IMR-90 (cell line): ENCODE data around the gene RFTN1. TPM values are rescaled to one million over a fixed set of nuclear protein-coding genes. Genes with fewer than 3 reads are reported as not detected.

Experiments used
- ATAC-seq: fragments of 200-7000 bp; cut with Tn5 transposase; 2 replicates; pipeline ENCODE4 v1.9.1; 2020; ENCODE audit warnings: low read depth, mild to moderate bottlenecking, moderate library complexity
- BruUV-seq: library from RNA; stranded (reverse); fragments of 400-500 nt; replicated peaks from 2 replicates; lab custom pipeline; 2021; lab: Mats Ljungman, UMichigan
- CTCF ChIA-PET: fragments of 300-600 bp; formaldehyde crosslinking; extraction: SDS; loops from one replicate; lab custom pipeline; 2021; ENCODE audit warnings: antibody characterized with exemption; lab: Yijun Ruan, JAX
- POLR2A ChIA-PET: fragments of 300-600 bp; sonication (Branson Sonifier 250); formaldehyde crosslinking; loops from one replicate; lab custom pipeline; 2022; ENCODE audit warnings: antibody characterized with exemption; ENCODE audit not compliant: unreplicated experiment; lab: Charles Lee
- DNase-seq: peaks from one replicate; pipeline ENCODE4 v3.0.0; 2013
- H2AFZ ChIP-seq: replicated peaks from 2 replicates; pipeline ENCODE3; 2013; ENCODE audit warnings: low read length, mild to moderate bottlenecking; ENCODE audit not compliant: poor library complexity
- H2AK5ac ChIP-seq: 2 replicates; pipeline ENCODE4 v1.6.1; 2013; ENCODE audit warnings: low read depth, low read length, inconsistent platforms
- H2AK9ac ChIP-seq: replicated peaks from 2 replicates; pipeline ENCODE3; 2013; ENCODE audit warnings: mild to moderate bottlenecking, low read depth, low read length, moderate library complexity; ENCODE audit not compliant: poor library complexity
- H2BK120ac ChIP-seq: 2 replicates; pipeline ENCODE4 v1.6.1; 2013; ENCODE audit warnings: low read depth, low read length, inconsistent platforms
- H2BK15ac ChIP-seq: 3 replicates; pipeline ENCODE4 v1.6.1; 2013; ENCODE audit warnings: low read depth, low read length, inconsistent platforms
- H2BK20ac ChIP-seq: 2 replicates; pipeline ENCODE4 v1.6.1; 2013; ENCODE audit warnings: low read depth, mild to moderate bottlenecking, inconsistent platforms, low read length, moderate library complexity
- H2BK5ac ChIP-seq: 2 replicates; pipeline ENCODE4 v1.6.1; 2013; ENCODE audit warnings: mild to moderate bottlenecking, low read depth, low read length, inconsistent platforms; ENCODE audit not compliant: poor library complexity, severe bottlenecking
- H3K14ac ChIP-seq: replicated peaks from 2 replicates; pipeline ENCODE4 v1.6.1; 2013; ENCODE audit warnings: low read depth, low read length, inconsistent platforms
- H3K18ac ChIP-seq: 2 replicates; pipeline ENCODE4 v1.6.1; 2013; ENCODE audit warnings: low read depth, low read length, control low read depth
- H3K23ac ChIP-seq: 2 replicates; pipeline ENCODE4 v1.6.1; 2013; ENCODE audit warnings: low read depth, low read length, inconsistent platforms
- H3K27ac ChIP-seq: 2 replicates; pipeline ENCODE4 v1.5.1; 2013; ENCODE audit warnings: mild to moderate bottlenecking, control low read depth, low read length; ENCODE audit not compliant: insufficient read depth
- H3K27me3 ChIP-seq: 2 replicates; pipeline ENCODE4 v1.6.1; 2013; ENCODE audit warnings: low read length; ENCODE audit not compliant: control insufficient read depth, insufficient read depth
- H3K36me3 ChIP-seq: 2 replicates; pipeline ENCODE4 v1.6.1; 2013; ENCODE audit warnings: low read length, mixed read lengths; ENCODE audit not compliant: control insufficient read depth, insufficient read depth
- H3K4ac ChIP-seq: 2 replicates; pipeline ENCODE4 v1.6.1; 2013; ENCODE audit warnings: low read depth, low read length, inconsistent platforms
- H3K4me1 ChIP-seq: 2 replicates; pipeline ENCODE4 v1.6.1; 2013; ENCODE audit warnings: low read length, mixed read lengths; ENCODE audit not compliant: control insufficient read depth, insufficient read depth
- H3K4me2 ChIP-seq: 2 replicates; pipeline ENCODE4 v1.6.1; 2013; ENCODE audit warnings: low read depth, mild to moderate bottlenecking, control low read depth, low read length, moderate library complexity
- H3K4me3 ChIP-seq: 2 replicates; pipeline ENCODE4 v1.5.1; 2013; ENCODE audit warnings: low read depth, mild to moderate bottlenecking, control low read depth, low read length, moderate library complexity; ENCODE audit not compliant: insufficient read depth
- H3K56ac ChIP-seq: 2 replicates; pipeline ENCODE4 v1.6.1; 2013; ENCODE audit warnings: low read length, inconsistent platforms; ENCODE audit not compliant: insufficient read depth; ENCODE audit errors: extremely low read depth
- H3K79me1 ChIP-seq, 2 experiments: 2 replicates each; pipeline ENCODE4 v1.6.1; 2013; ENCODE audit warnings: low read length in 2 of 2, inconsistent platforms in 1 of 2, low read depth in 1 of 2
- H3K9ac ChIP-seq: 2 replicates; pipeline ENCODE4 v1.6.1; 2013; ENCODE audit warnings: low read depth, low read length, control low read depth
- H3K9me1 ChIP-seq: 2 replicates; pipeline ENCODE4 v1.6.1; 2013; ENCODE audit warnings: low read length, inconsistent platforms; ENCODE audit not compliant: insufficient read depth
- H3K9me3 ChIP-seq: 2 replicates; pipeline ENCODE4 v1.6.1; 2013; ENCODE audit warnings: low read length; ENCODE audit not compliant: control insufficient read depth, insufficient read depth
- H4K20me1 ChIP-seq: 2 replicates; pipeline ENCODE4 v1.6.1; 2013; ENCODE audit warnings: low read length, inconsistent platforms; ENCODE audit not compliant: insufficient read depth
- H4K5ac ChIP-seq: 2 replicates; pipeline ENCODE4 v1.6.1; 2013; ENCODE audit warnings: mild to moderate bottlenecking, low read depth, low read length, control low read depth
- H4K8ac ChIP-seq, 2 experiments: 2 replicates each; pipeline ENCODE4 v1.6.1; 2013; ENCODE audit warnings: low read depth in 2 of 2, low read length in 2 of 2, control low read depth in 1 of 2, inconsistent platforms in 1 of 2
- H4K91ac ChIP-seq: 2 replicates; pipeline ENCODE4 v1.6.1; 2013; ENCODE audit warnings: low read depth, low read length, inconsistent platforms; ENCODE audit not compliant: insufficient read depth
- RCOR1 ChIP-seq: IDR thresholded peaks from 2 replicates; pipeline ENCODE4 v1.6.1; 2012; ENCODE audit warnings: mild to moderate bottlenecking, low read length, improper control_type of control experiment; ENCODE audit not compliant: insufficient replicate concordance
- WGBS, 2 experiments: methylation state at CpG; one replicate each; pipeline versions ENCODE4 v1.1.5 to v1.1.7; 2013; ENCODE audit warnings: missing lambda C conversion rate in 2 of 2; ENCODE audit not compliant: insufficient read length in 1 of 2; ENCODE audit errors: extremely low coverage in 2 of 2; 5-methylcytosine and 5-hydroxymethylcytosine counted together
- dilution Hi-C: fragments of 300-500 bp; cut with HindIII; formaldehyde crosslinking; loops from one replicate; pipeline ENCODE4 v1.14.3; 2018; ENCODE audit warnings: low sequenced_read_pairs; ENCODE audit not compliant: unreplicated experiment
- in situ Hi-C: fragments of 300-500 bp; cut with MboI; formaldehyde crosslinking; loops from 3 replicates; pipeline ENCODE4 v1.14.3; 2019; ENCODE audit warnings: low sequenced_read_pairs, inconsistent platforms, mixed read lengths
- intact Hi-C: fragments of 100-400 bp; cut with micrococcal nuclease; formaldehyde crosslinking; loops from 2 replicates; pipeline ENCODE4 v1.10.0; 2022
- polyA plus RNA-seq, 3 experiments: library from polyadenylated mRNA; depleted of rRNA; stranded (reverse); fragments of >200 nt; gene quantifications; 2 replicates each; pipeline ENCODE4 v1.2.3, GENCODE V29; 2012; ENCODE audit warnings: low replicate concordance in 1 of 3
- total RNA-seq: library from RNA; depleted of rRNA; stranded (reverse); fragments of >200 nt; gene quantifications from 2 replicates; pipeline ENCODE4 v1.2.3, GENCODE V29; 2012

Gene RFTN1
- total and polyA plus RNA-seq, 2 of the 4 experiments (the other 2 are of a cell fraction): 45.0 to 52.0 TPM

DNA sequence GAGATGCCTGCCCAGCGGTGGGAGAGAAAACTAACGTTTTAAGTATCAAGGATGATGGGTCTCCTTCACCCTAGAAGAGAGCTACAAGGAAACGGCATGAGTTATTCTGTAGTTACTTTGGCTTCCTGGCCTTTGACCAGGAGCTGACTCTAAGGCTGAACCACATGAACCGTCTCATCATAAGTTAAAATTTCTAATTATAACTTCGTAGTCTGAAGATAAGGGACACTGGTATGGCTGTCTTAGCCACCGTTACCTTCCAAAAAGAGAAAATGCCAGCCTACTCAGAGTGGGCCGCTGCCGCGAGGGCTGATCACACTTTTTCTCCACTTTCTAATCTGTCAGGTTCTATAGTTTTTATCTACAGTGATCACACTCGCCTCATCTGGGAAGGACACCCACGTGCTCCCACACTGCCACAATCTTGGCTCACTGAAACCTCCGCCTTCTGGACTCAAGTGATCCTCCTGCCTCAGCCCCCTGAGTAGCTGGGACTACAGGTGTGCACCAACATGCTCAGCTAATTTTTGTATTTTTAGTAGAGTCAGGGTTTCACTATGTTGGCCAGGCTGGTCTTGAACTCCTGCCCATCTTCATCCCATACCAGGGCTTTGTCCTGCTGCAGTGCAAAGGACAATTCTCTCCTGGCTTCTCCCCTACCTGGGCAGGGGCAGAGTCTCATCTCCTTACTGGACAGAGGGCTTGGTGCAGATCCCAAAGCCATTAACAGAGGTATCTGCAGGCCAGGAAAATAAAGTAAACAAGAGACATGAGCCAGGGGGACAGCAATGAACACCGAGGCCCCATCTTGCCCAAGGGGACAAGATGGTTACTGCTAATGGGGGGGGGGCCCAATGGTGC is 73.4 kb downstream of the RFTN1 start:
- Histone ChIP-seq H3K23ac (no peak overlapping the region), H4K8ac (0 out of 4 replicates have a peak overlapping the region, but pooled peaks of 1 of the 2 experiments have one; percentile 9), H3K4ac (peak overlapping the region; percentile 87; the same call in 1 of the 2 replicates), H2BK20ac (no peak overlapping the region), H3K14ac (no peak overlapping the region; the same call in 1 of the 2 replicates), H2AK9ac (no peak overlapping the region), H3K9me3 (no peaks in the 10 kb centered on the region), H3K79me1 (peaks cover 25 to 48% of the 10 kb centered on the region in 2 experiments), H3K4me2 (no peak overlapping the region), H2AFZ (no peak overlapping the region), H4K91ac (peak overlapping the region; percentile 15; the same call in 1 of the 2 replicates), H2BK5ac (no peak overlapping the region), H3K27ac (peak overlapping the region; percentile 9; the same call in 1 of the 2 replicates), H3K4me1 (peaks cover 14% of the 10 kb centered on the region), H3K56ac (no peak overlapping the region), H2BK15ac (no peak overlapping the region), H3K9ac (no peak overlapping the region), H4K5ac (no peak overlapping the region; the same call in 1 of the 2 replicates), H3K18ac (peak overlapping the region; percentile 63; the same call in 1 of the 2 replicates), H3K9me1 (peaks cover 23% of the 10 kb centered on the region), H2AK5ac (peak overlapping the region; percentile 62; the same call in 1 of the 2 replicates), H3K4me3 (no peak overlapping the region), H4K20me1 (peaks cover 7% of the 10 kb centered on the region; the same call in 1 of the 2 replicates), H2BK120ac (peak overlapping the region; percentile 77; the same call in 1 of the 2 replicates), H3K27me3 (no peaks in the 10 kb centered on the region), H3K36me3 (no peaks in the 10 kb centered on the region; the same call in 1 of the 2 replicates)
- ChIA-PET POLR2A (no interaction called here), CTCF (interaction anchor here (1.0 kb wide), 1 partner anchor 150 kb away, joined by 3 read pairs; no protein-coding TSS in a partner anchor)
- DNase-seq: no peak
- TF ChIP-seq RCOR1: no peak
- no peak for ATAC-seq
- 100% methylated on average over 4 of the region's 13 CpGs; no CpG with 5 or more reads in 1 of the 2 experiments for WGBS, 2 experiments
- in situ Hi-C loops (no loop called here), dilution Hi-C loops (no loop called here), intact Hi-C loops (loop anchor here (2.0 kb wide), 1 partner anchor 51 kb away; no protein-coding TSS in a partner anchor)
- no TSS peak for BruUV-seq
